Keratinocyte (primary cell): Measurements from ENCODE around the gene PACRGL. TPM values are rescaled to one million over a fixed set of nuclear protein-coding genes. Genes with fewer than 3 reads are reported as not detected.
"Not testable (repeated sequence)": the region's sequence is repeated elsewhere in the genome, so short reads cannot be mapped to it uniquely, and the experiment has no call there.

Experiments
- DNase-seq: peaks from one replicate; pipeline ENCODE4 v3.0.0-alpha.2; 2011; ENCODE audit warnings: low read depth, missing footprints, low spot score
- FAIRE-seq: peaks from 2 replicates; lab custom pipeline; 2011; peaks lifted over from hg19 to GRCh38; lab: Jason Lieb, UNC
- H2AFZ ChIP-seq: 2 replicates; pipeline ENCODE4 v1.6.0; 2012; ENCODE audit warnings: low read length, control low read depth, inconsistent platforms; ENCODE audit not compliant: control insufficient read depth
- H3K27ac ChIP-seq: 2 replicates; pipeline ENCODE4 v1.5.1; 2011; ENCODE audit warnings: low read length; ENCODE audit not compliant: control insufficient read depth, insufficient read depth
- H3K27me3 ChIP-seq: 3 replicates; pipeline ENCODE4 v1.6.0; 2011; ENCODE audit warnings: low read length; ENCODE audit not compliant: control insufficient read depth, insufficient read depth; ENCODE audit errors: extremely low read depth
- H3K36me3 ChIP-seq, 2 experiments: 2 replicates in 1 of 2; 3 replicates in 1 of 2; pipeline ENCODE4 v1.5.1; 2011; ENCODE audit warnings: low read length in 2 of 2, mild to moderate bottlenecking in 1 of 2; ENCODE audit not compliant: control insufficient read depth in 2 of 2, insufficient read depth in 2 of 2; ENCODE audit errors: extremely low read depth in 1 of 2
- H3K4me1 ChIP-seq: 3 replicates; pipeline ENCODE4 v1.5.1; 2011; ENCODE audit warnings: low read length; ENCODE audit not compliant: control insufficient read depth, insufficient read depth; ENCODE audit errors: extremely low read depth
- H3K4me2 ChIP-seq: 3 replicates; pipeline ENCODE4 v1.6.0; 2011; ENCODE audit warnings: low read depth, low read length; ENCODE audit not compliant: control insufficient read depth, insufficient read depth; ENCODE audit errors: extremely low read depth
- H3K4me3 ChIP-seq, 3 experiments: fragments of 200-600 bp in 1 of 3; sonication (generic) in 1 of 3; 2 replicates in 2 of 3; 3 replicates in 1 of 3; pipeline ENCODE4 v1.5.1; 2011 to 2016; ENCODE audit warnings: low read length in 3 of 3, mild to moderate bottlenecking in 3 of 3, control low read depth in 2 of 3, inconsistent platforms in 1 of 3, low read depth in 1 of 3, mixed read lengths in 1 of 3, mixed run types in 1 of 3, moderate library complexity in 1 of 3; ENCODE audit not compliant: control insufficient read depth in 2 of 3, insufficient read depth in 2 of 3; ENCODE audit errors: extremely low read depth in 1 of 3
- H3K79me2 ChIP-seq: 2 replicates; pipeline ENCODE4 v1.6.0; 2012; ENCODE audit warnings: low read length; ENCODE audit not compliant: control insufficient read depth, insufficient read depth
- H3K9ac ChIP-seq: 3 replicates; pipeline ENCODE4 v1.6.0; 2011; ENCODE audit warnings: low read length; ENCODE audit not compliant: control insufficient read depth, insufficient read depth; ENCODE audit errors: extremely low read depth
- H3K9me1 ChIP-seq: 3 replicates; pipeline ENCODE4 v1.6.0; 2011; ENCODE audit warnings: low read length; ENCODE audit not compliant: control insufficient read depth, insufficient read depth; ENCODE audit errors: extremely low read depth
- H3K9me3 ChIP-seq: 2 replicates; pipeline ENCODE4 v1.5.1; 2012; ENCODE audit warnings: low read depth, low read length; ENCODE audit not compliant: control insufficient read depth
- H4K20me1 ChIP-seq: 3 replicates; pipeline ENCODE4 v1.6.0; 2011; ENCODE audit warnings: low read length; ENCODE audit not compliant: control insufficient read depth, insufficient read depth; ENCODE audit errors: extremely low read depth
- CTCF ChIP-seq, 3 experiments: IDR thresholded peaks in 1 of 3; conservative IDR thresholded peaks in 1 of 3; optimal IDR thresholded peaks in 1 of 3; 2 replicates in 2 of 3; 3 replicates in 1 of 3; pipeline versions ENCODE3 to v1.5.1; 2011; ENCODE audit warnings: low read length in 3 of 3, mild to moderate bottlenecking in 3 of 3, moderate library complexity in 2 of 3, control low read depth in 1 of 3, inconsistent platforms in 1 of 3; ENCODE audit not compliant: insufficient read depth in 2 of 3; ENCODE audit errors: extremely low read depth in 1 of 3
- EZH2 ChIP-seq: IDR thresholded peaks from one replicate; pipeline ENCODE4 v1.6.1; 2012; ENCODE audit warnings: inconsistent platforms, mild to moderate bottlenecking, low read length, moderate library complexity
- dilution Hi-C: fragments of 300-500 bp; cut with MboI; formaldehyde crosslinking; loops from one replicate; pipeline ENCODE4 v1.7.0; 2020; ENCODE audit warnings: low sequenced_read_pairs; ENCODE audit not compliant: extremely low pct_ligation_motif_present
- polyA plus RNA-seq, 5 experiments: library from polyadenylated mRNA; depleted of rRNA in 3 of 5; stranded (reverse) in 3 of 5; stranded (forward) in 1 of 5; unstranded in 1 of 5; fragments of >200 nt; gene quantifications; 1 replicate in 1 of 5; 2 replicates in 3 of 5; 3 replicates in 1 of 5; pipeline versions ENCODE4 v1.2.1 to v1.2.3, GENCODE V29; 2011 to 2012; ENCODE audit warnings: missing spikeins in 2 of 5, low read depth in 1 of 5, low replicate concordance in 1 of 5

PACRGL gene
- polyA plus RNA-seq, 1 donor (not counting 4 experiments of a cell fraction or from before 2014, with no cell fraction given) = 18.2 TPM

GRCh38 chr4:20735931-20736330 lies 35.7 kb downstream of the PACRGL start:
- no peaks in the 10 kb centered on the region for H3K9me1 ChIP-seq
- H3K79me2 ChIP-seq = no peaks in the 10 kb centered on the region
- no peak overlapping the region for H3K9ac ChIP-seq
- H3K4me3 ChIP-seq = no peak overlapping the region
- TF ChIP-seq CTCF (optimal IDR thresholded peaks at IDR 0.05 in 1 of 3, IDR thresholded peaks at IDR 0.05 in 1 of 3, conservative IDR thresholded peaks at IDR 0.05 in 1 of 3; ENCODE audit: extremely low read depth in 1 of 3, insufficient read depth in 2 of 3, low read length in 3 of 3) (no peak), EZH2 (no peak)
- dilution Hi-C loops = no loop called here
- DNase-seq (no peak), FAIRE-seq (no peak)
- no peaks in the 10 kb centered on the region for H3K4me1 ChIP-seq
- H3K9me3 ChIP-seq = peaks cover 10% of the 10 kb centered on the region
- H4K20me1 ChIP-seq = no peaks in the 10 kb centered on the region
- peaks cover 0 to 4% of the 10 kb centered on the region in 2 experiments for H3K36me3 ChIP-seq
- H2AFZ ChIP-seq = no peak overlapping the region
- no peak overlapping the region for H3K27ac ChIP-seq
- H3K4me2 ChIP-seq = no peak overlapping the region
- no peaks in the 10 kb centered on the region for H3K27me3 ChIP-seq

GRCh38 chr4:20746000-20746399 lies 45.7 kb downstream of the PACRGL start:
- H3K9ac ChIP-seq, DNase-seq, H4K20me1 ChIP-seq, H2AFZ ChIP-seq, H3K27ac ChIP-seq, H3K4me3 ChIP-seq, H3K79me2 ChIP-seq, H3K9me3 ChIP-seq, H3K36me3 ChIP-seq, H3K9me1 ChIP-seq, H3K27me3 ChIP-seq, H3K4me1 ChIP-seq, dilution Hi-C loops, FAIRE-seq, H3K4me2 ChIP-seq: not testable (repeated sequence)

- no peak overlapping the region for H3K27ac ChIP-seq
- no peaks in the 10 kb centered on the region for H3K36me3 ChIP-seq
- TF ChIP-seq CTCF (optimal IDR thresholded peaks at IDR 0.05 in 1 of 3, IDR thresholded peaks at IDR 0.05 in 1 of 3, conservative IDR thresholded peaks at IDR 0.05 in 1 of 3; ENCODE audit: extremely low read depth in 1 of 3, insufficient read depth in 2 of 3, low read length in 3 of 3) (no peak), EZH2 (no peak)
- no peak overlapping the region for H3K9ac ChIP-seq
- no peak overlapping the region for H3K4me3 ChIP-seq
- no peak for DNase-seq
- no peak for FAIRE-seq
- no peaks in the 10 kb centered on the region for H3K4me1 ChIP-seq
- no peak overlapping the region for H2AFZ ChIP-seq
- H3K4me2 ChIP-seq = no peak overlapping the region
- dilution Hi-C loops = loop anchor here (25.0 kb wide), 1 partner anchor 385 kb away; no protein-coding TSS in a partner anchor
- H3K9me3 ChIP-seq = no peaks in the 10 kb centered on the region
- no peaks in the 10 kb centered on the region for H4K20me1 ChIP-seq
- H3K9me1 ChIP-seq = no peaks in the 10 kb centered on the region
- H3K79me2 ChIP-seq = no peaks in the 10 kb centered on the region
- H3K27me3 ChIP-seq = no peaks in the 10 kb centered on the region
Observed at GRCh38 chr4:20752641-20753040, 52.4 kb downstream of the PACRGL start.
